Kidney capillary endothelial cell (primary cell): ENCODE data around the gene DMRT1.
"Not testable (repeated sequence)": the region's sequence is repeated elsewhere in the genome, so short reads cannot be mapped to it uniquely, and the experiment has no call there.

Source experiments
- DNase-seq: peaks from one replicate; pipeline ENCODE4 v3.0.0-alpha.2; 2018; ENCODE audit warnings: low spot score

DMRT1 gene

GRCh38 chr9:860706-861105 lies 19.2 kb downstream of the DMRT1 start:
- DNase-seq = no peak

- DNase-seq = not testable (repeated sequence)
Measured at GRCh38 chr9:861525-861924, 20.0 kb downstream of the DMRT1 start.

GRCh38 chr9:875119-875962 lies 33.8 kb downstream of the DMRT1 start:
- DNase-seq = no peak

GRCh38 chr9:876425-876824 lies 34.9 kb downstream of the DMRT1 start:
- DNase-seq = no peak

GRCh38 chr9:878239-878638 lies 36.7 kb downstream of the DMRT1 start:
- peak; percentile 15 for DNase-seq

- DNase-seq = no peak
Measured at GRCh38 chr9:880725-881124, 39.2 kb downstream of the DMRT1 start.

- no peak for DNase-seq
Measured at GRCh38 chr9:882416-882924, 41.0 kb downstream of the DMRT1 start.

- no peak for DNase-seq
Measured at GRCh38 chr9:883011-883410, 41.5 kb downstream of the DMRT1 start.

- DNase-seq = no peak
Measured at GRCh38 chr9:886886-887285, 45.4 kb downstream of the DMRT1 start.

GRCh38 chr9:892123-892522 lies 50.6 kb downstream of the DMRT1 start:
- no peak for DNase-seq

- no peak for DNase-seq
Measured at GRCh38 chr9:893115-893514, 51.6 kb downstream of the DMRT1 start.

GRCh38 chr9:893843-894420 lies 52.4 kb downstream of the DMRT1 start:
- DNase-seq = peak; percentile 28

- no peak for DNase-seq
Measured at GRCh38 chr9:899440-900184, 58.1 kb downstream of the DMRT1 start.

GRCh38 chr9:903886-904285 lies 62.4 kb downstream of the DMRT1 start:
- no peak for DNase-seq

GRCh38 chr9:905906-906305 lies 64.4 kb downstream of the DMRT1 start:
- DNase-seq = no peak

GRCh38 chr9:908536-909205 lies 67.2 kb downstream of the DMRT1 start:
- no peak for DNase-seq

- DNase-seq = no peak
Measured at GRCh38 chr9:911005-911404, 69.5 kb downstream of the DMRT1 start.

- no peak for DNase-seq
Measured at GRCh38 chr9:912776-913175, 71.3 kb downstream of the DMRT1 start.

- DNase-seq = not testable (repeated sequence)
Measured at GRCh38 chr9:913526-913925, 72.0 kb downstream of the DMRT1 start.

GRCh38 chr9:917730-918129 lies 76.2 kb downstream of the DMRT1 start:
- DNase-seq = no peak

GRCh38 chr9:920927-921326 lies 79.4 kb downstream of the DMRT1 start:
- no peak for DNase-seq

GRCh38 chr9:922171-922570 lies 80.7 kb downstream of the DMRT1 start:
- DNase-seq = no peak
